ENCODE results near the gene TMEM255B. TPM values are rescaled to one million over a fixed set of nuclear protein-coding genes. Genes with fewer than 3 reads are reported as not detected.

Gene TMEM255B
- total and polyA plus RNA-seq, 2 donors (not counting 3 experiments of a cell fraction or from before 2014, with no cell fraction given): 105 to 121 TPM

DNA sequence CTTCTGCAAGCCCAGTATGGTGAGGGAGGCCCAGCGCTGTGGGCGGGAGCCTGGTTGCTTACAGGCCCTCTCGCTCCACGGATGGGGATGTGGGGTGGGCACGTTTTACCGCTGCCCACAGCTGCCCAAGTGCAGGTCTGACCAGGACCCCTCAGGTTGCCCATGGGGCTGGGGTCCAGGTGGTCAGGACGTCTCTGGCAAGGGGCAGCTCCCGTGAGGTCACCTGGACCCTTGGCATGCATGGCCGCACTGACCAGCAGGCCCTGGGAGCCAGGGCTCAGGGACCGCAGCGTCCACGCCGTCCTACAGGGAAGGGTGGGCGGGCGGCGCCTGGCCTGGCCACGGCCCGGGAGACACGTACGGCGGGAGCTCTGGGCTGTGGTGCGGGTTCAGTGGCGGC, 72.0 kb downstream of the TMEM255B start:
- TF ChIP-seq, protein P1, sequence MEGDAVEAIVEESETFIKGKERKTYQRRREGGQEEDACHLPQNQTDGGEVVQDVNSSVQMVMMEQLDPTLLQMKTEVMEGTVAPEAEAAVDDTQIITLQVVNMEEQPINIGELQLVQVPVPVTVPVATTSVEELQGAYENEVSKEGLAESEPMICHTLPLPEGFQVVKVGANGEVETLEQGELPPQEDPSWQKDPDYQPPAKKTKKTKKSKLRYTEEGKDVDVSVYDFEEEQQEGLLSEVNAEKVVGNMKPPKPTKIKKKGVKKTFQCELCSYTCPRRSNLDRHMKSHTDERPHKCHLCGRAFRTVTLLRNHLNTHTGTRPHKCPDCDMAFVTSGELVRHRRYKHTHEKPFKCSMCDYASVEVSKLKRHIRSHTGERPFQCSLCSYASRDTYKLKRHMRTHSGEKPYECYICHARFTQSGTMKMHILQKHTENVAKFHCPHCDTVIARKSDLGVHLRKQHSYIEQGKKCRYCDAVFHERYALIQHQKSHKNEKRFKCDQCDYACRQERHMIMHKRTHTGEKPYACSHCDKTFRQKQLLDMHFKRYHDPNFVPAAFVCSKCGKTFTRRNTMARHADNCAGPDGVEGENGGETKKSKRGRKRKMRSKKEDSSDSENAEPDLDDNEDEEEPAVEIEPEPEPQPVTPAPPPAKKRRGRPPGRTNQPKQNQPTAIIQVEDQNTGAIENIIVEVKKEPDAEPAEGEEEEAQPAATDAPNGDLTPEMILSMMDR (IDR thresholded peaks at IDR 0.05; ENCODE audit: extremely low read depth in 1 of 2, insufficient read depth in 1 of 2, low read depth in 1 of 2, low read length in 2 of 2): no peak
- TF ChIP-seq GATA2 (IDR thresholded peaks at IDR 0.05; ENCODE audit: insufficient read depth, insufficient read length, low read depth, low read length): no peak
- TF ChIP-seq FOS (IDR thresholded peaks at IDR 0.05; ENCODE audit: borderline replicate concordance, insufficient read depth, low read length): no peak
- no peak for TF ChIP-seq POLR2A (IDR thresholded peaks at IDR 0.05; ENCODE audit: low read depth, low read length)
- TF ChIP-seq MYC (IDR thresholded peaks at IDR 0.05; ENCODE audit: low read depth, low read length): no peak

GRCh38 chr13:113832205-113832604, 73.2 kb downstream of the TMEM255B start:
- intact Hi-C loops (cut with micrococcal nuclease): no loop called here
- dilution Hi-C loops (cut with MboI; ENCODE audit: extremely low pct_ligation_motif_present, low sequenced_read_pairs): no loop called here
- no peak for FAIRE-seq
- no peak overlapping the region for H3K27ac ChIP-seq (ENCODE audit: insufficient read depth, low read depth, low read length)
- H4K20me1 ChIP-seq (replicated peaks; ENCODE audit: control insufficient read depth, extremely low read depth, insufficient read depth, low read length): no peaks in the 10 kb centered on the region
- peaks cover 4% of the 10 kb centered on the region for H3K4me1 ChIP-seq (ENCODE audit: control insufficient read depth, extremely low read depth, insufficient read depth, low read length)
- H3K36me3 ChIP-seq (ENCODE audit: control insufficient read depth in 2 of 2, extremely low read depth in 1 of 2, insufficient read depth in 2 of 2, low read length in 2 of 2): peaks cover 0 to 18% of the 10 kb centered on the region in 2 experiments
- no peaks in the 10 kb centered on the region for H3K9me3 ChIP-seq (replicated peaks; ENCODE audit: control insufficient read depth, insufficient read depth, low read length)
- CTCF ChIA-PET: no interaction called here
- no peaks in the 10 kb centered on the region for H3K27me3 ChIP-seq (ENCODE audit: control insufficient read depth in 2 of 2, insufficient read depth in 2 of 2, low read length in 2 of 2)
- BruUV-seq (replicated peaks): no TSS peak
- TF ChIP-seq EZH2 (IDR thresholded peaks at IDR 0.05; ENCODE audit: borderline replicate concordance, low read depth, low read length, severe bottlenecking): no peak
- TF ChIP-seq, protein P1 (IDR thresholded peaks at IDR 0.05; ENCODE audit: extremely low read depth in 1 of 2, insufficient read depth in 1 of 2, low read depth in 1 of 2, low read length in 2 of 2): no peak
- no peak for TF ChIP-seq GATA2 (IDR thresholded peaks at IDR 0.05; ENCODE audit: insufficient read depth, insufficient read length, low read depth, low read length)
- TF ChIP-seq MYC (IDR thresholded peaks at IDR 0.05; ENCODE audit: low read depth, low read length): no peak
- no peak overlapping the region for H2AFZ ChIP-seq (ENCODE audit: low read depth, low read length)
- no peak overlapping the region for H3K9ac ChIP-seq (replicated peaks; ENCODE audit: extremely low read depth, insufficient read depth, low read length)
- H3K4me2 ChIP-seq (ENCODE audit: insufficient read depth, low read length): no peak overlapping the region
- POLR2A ChIA-PET: no interaction called here
- H3K9me1 ChIP-seq (replicated peaks; ENCODE audit: control insufficient read depth, extremely low read depth, insufficient read depth, low read length): no peaks in the 10 kb centered on the region
- H3K4me3 ChIP-seq (replicated peaks in 1 of 3; ENCODE audit: insufficient read depth in 1 of 3, low read depth in 1 of 3, low read length in 3 of 3): no peak overlapping the region
- H3K79me2 ChIP-seq (ENCODE audit: control insufficient read depth, insufficient read depth, low read length): no peaks in the 10 kb centered on the region
- DNase-seq (ENCODE audit: low read depth, low spot score): no peak

More for the DNA sequence above, 72.0 kb downstream of the TMEM255B start:
- dilution Hi-C loops (cut with MboI; ENCODE audit: extremely low pct_ligation_motif_present, low sequenced_read_pairs): no loop called here
- Histone ChIP-seq H4K20me1 (replicated peaks; ENCODE audit: control insufficient read depth, extremely low read depth, insufficient read depth, low read length) (no peaks in the 10 kb centered on the region), H3K9me1 (replicated peaks; ENCODE audit: control insufficient read depth, extremely low read depth, insufficient read depth, low read length) (no peaks in the 10 kb centered on the region), H3K4me1 (ENCODE audit: control insufficient read depth, extremely low read depth, insufficient read depth, low read length) (no peaks in the 10 kb centered on the region), H3K27ac (ENCODE audit: insufficient read depth, low read depth, low read length) (no peak overlapping the region), H2AFZ (ENCODE audit: low read depth, low read length) (no peak overlapping the region), H3K4me3 (replicated peaks in 1 of 3; ENCODE audit: insufficient read depth in 1 of 3, low read depth in 1 of 3, low read length in 3 of 3) (no peak overlapping the region), H3K4me2 (ENCODE audit: insufficient read depth, low read length) (no peak overlapping the region), H3K79me2 (ENCODE audit: control insufficient read depth, insufficient read depth, low read length) (no peaks in the 10 kb centered on the region), H3K36me3 (ENCODE audit: control insufficient read depth in 2 of 2, extremely low read depth in 1 of 2, insufficient read depth in 2 of 2, low read length in 2 of 2) (peaks cover 0 to 18% of the 10 kb centered on the region in 2 experiments), H3K27me3 (ENCODE audit: control insufficient read depth in 2 of 2, insufficient read depth in 2 of 2, low read length in 2 of 2) (no peaks in the 10 kb centered on the region), H3K9me3 (replicated peaks; ENCODE audit: control insufficient read depth, insufficient read depth, low read length) (no peaks in the 10 kb centered on the region), H3K9ac (replicated peaks; ENCODE audit: extremely low read depth, insufficient read depth, low read length) (no peak overlapping the region)
- FAIRE-seq (no peak), DNase-seq (ENCODE audit: low read depth, low spot score) (no peak)
- no TSS peak for BruUV-seq (replicated peaks)
- ChIA-PET POLR2A (no interaction called here), CTCF (no interaction called here)
- intact Hi-C loops (cut with micrococcal nuclease): no loop called here
